Measurements from ENCODE around the gene MACROH2A2.

DNA sequence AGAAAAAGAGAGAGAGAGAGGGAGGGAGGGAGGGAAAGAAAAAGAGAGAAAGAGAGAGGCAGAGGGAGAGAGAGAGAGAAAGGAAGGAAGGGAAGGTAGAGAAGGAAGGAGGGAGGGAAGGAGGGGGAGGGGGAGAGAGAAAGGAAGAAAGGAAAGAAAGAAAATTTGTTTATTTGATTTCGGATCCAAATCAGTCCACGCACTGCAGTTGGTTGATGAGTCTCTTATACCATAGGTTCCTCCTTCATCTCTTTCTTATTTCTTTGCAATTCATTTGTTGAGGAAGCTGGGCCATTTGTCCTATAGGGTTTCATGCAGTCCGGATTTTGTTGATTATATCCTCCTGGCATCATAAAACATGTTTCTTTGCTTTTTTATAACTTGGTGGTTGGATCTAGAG, 45.6 kb downstream of the MACROH2A2 start:
- TF ChIP-seq TAF1 (IDR thresholded peaks at IDR 0.05; ENCODE audit: borderline replicate concordance, low read depth, low read length), result no peak
- no peak for TF ChIP-seq POLR2AphosphoS5 (IDR thresholded peaks at IDR 0.05; ENCODE audit: low read depth, low read length)
